ENCODE results near the gene GRID2. TPM values are rescaled to one million over a fixed set of nuclear protein-coding genes. Genes with fewer than 3 reads are reported as not detected.

GRID2 gene
- total RNA-seq, 6 experiments from 2014 or later = not detected

DNA sequence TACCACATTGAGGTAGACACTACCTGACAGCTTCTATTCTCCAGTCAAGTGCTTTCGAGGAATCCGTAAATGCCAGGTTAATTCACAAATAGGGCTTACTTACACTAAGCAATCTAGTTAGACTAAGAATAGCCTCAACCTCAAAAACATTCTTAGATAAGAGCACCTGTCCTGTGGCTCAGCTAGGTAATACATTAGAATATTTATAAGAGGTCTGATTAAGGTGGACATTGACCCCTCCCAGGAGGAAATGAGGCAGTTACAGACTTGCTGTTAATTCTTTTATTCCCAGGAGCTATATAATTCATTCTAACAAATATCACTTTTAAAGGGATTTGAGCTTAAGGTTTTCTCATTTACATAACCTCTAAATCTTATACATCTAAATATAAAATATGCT is 758.1 kb downstream of the GRID2 start:
- ATAC-seq = no peak
- H3K36me3 ChIP-seq = no peaks in the 10 kb centered on the region
- intact Hi-C loops (cut with DNase I) = no loop called here
- no peak overlapping the region for H3K27ac ChIP-seq
- no peak overlapping the region for H3K4me3 ChIP-seq
- DNase-seq = no peak
- no peaks in the 10 kb centered on the region for H3K9me3 ChIP-seq
- no peaks in the 10 kb centered on the region for H3K27me3 ChIP-seq
- H3K4me1 ChIP-seq = no peaks in the 10 kb centered on the region
- TF ChIP-seq, protein P1, sequence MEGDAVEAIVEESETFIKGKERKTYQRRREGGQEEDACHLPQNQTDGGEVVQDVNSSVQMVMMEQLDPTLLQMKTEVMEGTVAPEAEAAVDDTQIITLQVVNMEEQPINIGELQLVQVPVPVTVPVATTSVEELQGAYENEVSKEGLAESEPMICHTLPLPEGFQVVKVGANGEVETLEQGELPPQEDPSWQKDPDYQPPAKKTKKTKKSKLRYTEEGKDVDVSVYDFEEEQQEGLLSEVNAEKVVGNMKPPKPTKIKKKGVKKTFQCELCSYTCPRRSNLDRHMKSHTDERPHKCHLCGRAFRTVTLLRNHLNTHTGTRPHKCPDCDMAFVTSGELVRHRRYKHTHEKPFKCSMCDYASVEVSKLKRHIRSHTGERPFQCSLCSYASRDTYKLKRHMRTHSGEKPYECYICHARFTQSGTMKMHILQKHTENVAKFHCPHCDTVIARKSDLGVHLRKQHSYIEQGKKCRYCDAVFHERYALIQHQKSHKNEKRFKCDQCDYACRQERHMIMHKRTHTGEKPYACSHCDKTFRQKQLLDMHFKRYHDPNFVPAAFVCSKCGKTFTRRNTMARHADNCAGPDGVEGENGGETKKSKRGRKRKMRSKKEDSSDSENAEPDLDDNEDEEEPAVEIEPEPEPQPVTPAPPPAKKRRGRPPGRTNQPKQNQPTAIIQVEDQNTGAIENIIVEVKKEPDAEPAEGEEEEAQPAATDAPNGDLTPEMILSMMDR (IDR thresholded peaks at IDR 0.05) = no peak
- TF ChIP-seq POLR2A (IDR thresholded peaks at IDR 0.05) = no peak
- 94% methylated on average over 2 of the region's 2 CpGs for WGBS (ENCODE audit: insufficient coverage, low coverage, low lambda C conversion rate, missing lambda C conversion rate)

DNA sequence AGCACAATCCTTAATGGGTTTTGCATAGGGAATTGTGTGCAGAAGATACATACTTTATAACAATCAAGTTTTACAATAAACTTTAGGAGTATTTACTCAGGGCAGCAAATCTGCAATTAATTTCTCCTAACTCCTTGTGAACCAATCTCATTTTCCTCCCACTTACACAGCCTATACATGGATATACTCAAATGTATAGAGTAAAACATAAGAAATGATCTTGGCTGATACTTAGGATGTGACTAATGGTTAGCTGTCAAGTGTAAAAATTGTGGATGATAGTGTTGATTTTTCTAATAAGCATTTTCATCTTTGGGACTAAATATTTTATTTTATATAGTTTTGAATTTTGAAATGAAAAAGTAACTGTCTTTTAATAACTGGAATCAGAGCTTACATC is 759.6 kb downstream of the GRID2 start:
- no peaks in the 10 kb centered on the region for H3K36me3 ChIP-seq
- H3K4me3 ChIP-seq = no peak overlapping the region
- ATAC-seq = no peak
- H3K4me1 ChIP-seq = no peaks in the 10 kb centered on the region
- no peak overlapping the region for H3K27ac ChIP-seq
- intact Hi-C loops (cut with DNase I) = no loop called here
- DNase-seq = no peak
- TF ChIP-seq, protein P1 (IDR thresholded peaks at IDR 0.05) = no peak
- TF ChIP-seq POLR2A (IDR thresholded peaks at IDR 0.05) = no peak
- no peaks in the 10 kb centered on the region for H3K9me3 ChIP-seq
- no peaks in the 10 kb centered on the region for H3K27me3 ChIP-seq

DNA sequence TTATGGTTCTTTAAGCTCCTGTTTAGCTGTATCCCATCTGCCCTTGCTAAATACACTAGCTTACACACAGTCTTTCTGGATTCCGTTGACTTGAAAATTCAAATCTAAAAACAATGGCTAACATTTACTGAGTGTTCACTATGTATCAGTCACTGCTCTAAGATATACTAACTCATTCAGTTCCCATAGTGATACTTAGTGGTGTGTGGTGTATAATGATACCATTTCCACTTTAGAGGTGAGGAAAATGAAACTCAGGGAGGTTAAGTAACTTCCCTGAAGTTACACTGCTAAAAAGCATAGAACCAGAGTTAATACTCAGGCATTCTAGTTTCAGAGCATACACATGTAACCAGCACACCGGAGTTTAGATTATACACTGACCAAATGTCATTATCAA is 762.0 kb downstream of the GRID2 start:
- no peak for DNase-seq
- WGBS (ENCODE audit: insufficient coverage, low coverage, low lambda C conversion rate, missing lambda C conversion rate) = 85% methylated on average over 2 of the region's 2 CpGs

DNA sequence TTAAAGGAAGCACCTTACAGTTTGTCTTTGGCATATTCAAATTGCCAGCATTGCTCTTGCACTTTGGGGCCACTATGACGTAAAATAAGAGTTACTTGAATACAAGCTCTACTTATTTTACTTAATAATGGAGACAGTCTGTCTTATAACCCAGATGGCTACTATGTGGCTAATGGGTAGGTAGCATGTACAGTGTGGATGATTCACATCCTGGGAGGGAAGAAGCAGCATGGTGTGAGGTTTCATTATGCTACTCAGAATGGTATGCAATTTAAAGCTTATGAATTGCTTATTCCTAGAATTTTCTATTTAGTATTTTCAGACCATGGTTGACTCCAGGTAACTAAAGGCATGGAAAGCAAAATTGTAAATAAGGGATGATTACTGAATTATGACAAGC is 763.0 kb downstream of the GRID2 start:
- TF ChIP-seq, protein P1 (IDR thresholded peaks at IDR 0.05) = no peak
- no peak for TF ChIP-seq POLR2A (IDR thresholded peaks at IDR 0.05)
- WGBS (ENCODE audit: insufficient coverage, low coverage, low lambda C conversion rate, missing lambda C conversion rate) = 90% methylated on average over 1 of the region's 1 CpG
- Histone ChIP-seq H3K4me3 (no peak overlapping the region), H3K36me3 (no peaks in the 10 kb centered on the region), H3K27ac (no peak overlapping the region), H3K9me3 (no peaks in the 10 kb centered on the region), H3K27me3 (no peaks in the 10 kb centered on the region), H3K4me1 (no peaks in the 10 kb centered on the region)
- DNase-seq = no peak
- intact Hi-C loops (cut with DNase I) = no loop called here
- no peak for ATAC-seq

More for the DNA sequence above, 762.0 kb downstream of the GRID2 start:
- Histone ChIP-seq H3K27me3 (no peaks in the 10 kb centered on the region), H3K4me3 (no peak overlapping the region), H3K9me3 (no peaks in the 10 kb centered on the region), H3K36me3 (no peaks in the 10 kb centered on the region), H3K4me1 (no peaks in the 10 kb centered on the region), H3K27ac (no peak overlapping the region)
- ATAC-seq = no peak
- intact Hi-C loops (cut with DNase I) = no loop called here
- TF ChIP-seq, protein P1 (IDR thresholded peaks at IDR 0.05) = no peak
- TF ChIP-seq POLR2A (IDR thresholded peaks at IDR 0.05) = no peak

DNA sequence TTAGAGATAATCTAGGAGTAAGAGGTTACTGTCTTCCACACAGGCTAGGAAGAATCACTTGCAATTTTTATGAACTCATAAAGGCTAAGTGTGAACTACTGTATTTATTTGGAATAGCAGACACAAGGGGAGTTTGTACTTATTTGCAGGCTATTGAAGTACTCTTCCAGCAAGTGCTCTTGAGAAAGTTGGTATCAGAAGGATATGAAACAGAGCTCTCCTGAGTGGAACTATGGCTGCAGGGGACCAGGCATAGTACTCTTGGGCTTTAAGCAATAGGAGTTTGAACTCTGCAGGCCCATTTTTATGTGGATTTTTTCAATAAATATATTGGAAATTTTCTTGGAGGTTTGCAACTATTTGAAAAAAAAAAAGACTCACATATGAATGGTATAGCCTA is 768.5 kb downstream of the GRID2 start:
- no peaks in the 10 kb centered on the region for H3K27me3 ChIP-seq
- intact Hi-C loops (cut with DNase I) = no loop called here
- no peak overlapping the region for H3K4me3 ChIP-seq
- H3K4me1 ChIP-seq = no peaks in the 10 kb centered on the region
- H3K9me3 ChIP-seq = no peaks in the 10 kb centered on the region
- no peaks in the 10 kb centered on the region for H3K36me3 ChIP-seq
- TF ChIP-seq, protein P1 (IDR thresholded peaks at IDR 0.05) = no peak
- no peak for TF ChIP-seq POLR2A (IDR thresholded peaks at IDR 0.05)
- ATAC-seq (no peak), DNase-seq (no peak)
- no peak overlapping the region for H3K27ac ChIP-seq
